Measurements from ENCODE around the gene NKX1-2. TPM values are rescaled to one million over a fixed set of nuclear protein-coding genes. Genes with fewer than 3 reads are reported as not detected.
A peak's percentile ranks its signal among the peaks of the same experiment; 100 is the strongest.

NKX1-2 gene
- total RNA-seq, 1 donor from 2014 or later, result 0.47 TPM

DNA sequence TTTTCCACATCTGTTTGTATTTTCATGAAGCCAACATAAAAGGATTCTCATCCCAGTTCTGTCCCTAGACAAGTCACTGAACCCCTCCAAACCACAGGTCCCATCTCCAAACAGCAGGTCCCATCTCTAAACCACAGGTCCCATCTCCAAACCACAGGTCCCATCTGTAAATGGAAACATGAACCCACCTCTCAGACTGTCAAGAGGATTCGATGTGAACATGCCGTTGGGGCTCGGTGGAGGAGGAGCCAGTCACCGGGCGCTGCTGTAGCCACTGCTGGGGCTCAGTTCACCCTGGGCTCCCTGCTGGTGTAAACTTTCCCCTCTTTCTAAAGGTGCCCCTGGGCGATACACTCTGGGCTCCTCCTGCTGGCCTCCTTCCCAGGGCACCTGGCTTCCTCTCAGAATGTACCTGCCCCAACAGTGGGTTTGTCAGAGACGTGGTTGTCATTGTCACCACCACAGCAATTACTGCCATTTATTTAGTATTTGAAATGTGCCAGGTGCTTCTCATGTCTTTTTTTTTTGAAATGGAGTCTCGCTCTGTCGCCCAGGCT lies 24.8 kb upstream of the NKX1-2 start:
- DNase-seq, result no peak

DNA sequence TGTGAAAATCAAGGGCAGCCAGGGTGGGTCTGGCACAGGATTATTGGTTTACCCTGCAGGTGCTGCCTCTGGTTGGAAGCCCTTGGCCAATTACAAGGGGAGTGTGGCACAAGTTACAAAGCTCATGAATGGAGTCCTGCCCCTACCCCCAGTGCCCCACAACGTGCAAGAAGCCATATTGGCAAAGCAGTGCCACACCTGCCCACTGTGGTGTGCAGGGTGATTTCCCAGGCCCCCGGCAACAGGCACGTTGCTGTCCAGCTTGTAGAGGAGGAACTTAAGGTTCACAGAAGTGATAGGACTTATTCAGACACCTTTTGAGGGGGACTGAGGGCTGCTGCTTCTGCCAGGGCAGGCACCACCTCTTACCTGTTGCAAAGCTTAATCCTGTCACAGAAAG lies 23.2 kb upstream of the NKX1-2 start:
- no peak for DNase-seq

DNA sequence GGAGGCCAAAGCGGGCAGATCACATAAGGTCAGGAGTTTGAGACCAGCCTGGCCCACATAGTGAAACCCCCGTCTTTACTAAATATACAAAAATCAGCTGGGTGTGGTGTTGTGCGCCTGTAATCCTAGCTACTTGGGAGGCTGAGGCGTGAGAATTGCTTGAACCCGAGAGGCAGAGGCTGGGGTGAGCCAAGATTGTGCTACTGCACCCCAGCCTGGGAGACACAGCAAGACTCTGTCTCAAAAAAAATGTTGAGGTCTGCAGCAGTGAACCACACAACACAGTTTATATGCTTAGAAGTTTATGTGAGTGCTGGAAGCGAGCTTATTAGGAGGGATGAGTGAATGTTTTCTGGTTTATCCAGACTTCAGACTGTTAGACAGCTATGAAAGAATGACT lies 22.2 kb upstream of the NKX1-2 start:
- no peak for DNase-seq

DNA sequence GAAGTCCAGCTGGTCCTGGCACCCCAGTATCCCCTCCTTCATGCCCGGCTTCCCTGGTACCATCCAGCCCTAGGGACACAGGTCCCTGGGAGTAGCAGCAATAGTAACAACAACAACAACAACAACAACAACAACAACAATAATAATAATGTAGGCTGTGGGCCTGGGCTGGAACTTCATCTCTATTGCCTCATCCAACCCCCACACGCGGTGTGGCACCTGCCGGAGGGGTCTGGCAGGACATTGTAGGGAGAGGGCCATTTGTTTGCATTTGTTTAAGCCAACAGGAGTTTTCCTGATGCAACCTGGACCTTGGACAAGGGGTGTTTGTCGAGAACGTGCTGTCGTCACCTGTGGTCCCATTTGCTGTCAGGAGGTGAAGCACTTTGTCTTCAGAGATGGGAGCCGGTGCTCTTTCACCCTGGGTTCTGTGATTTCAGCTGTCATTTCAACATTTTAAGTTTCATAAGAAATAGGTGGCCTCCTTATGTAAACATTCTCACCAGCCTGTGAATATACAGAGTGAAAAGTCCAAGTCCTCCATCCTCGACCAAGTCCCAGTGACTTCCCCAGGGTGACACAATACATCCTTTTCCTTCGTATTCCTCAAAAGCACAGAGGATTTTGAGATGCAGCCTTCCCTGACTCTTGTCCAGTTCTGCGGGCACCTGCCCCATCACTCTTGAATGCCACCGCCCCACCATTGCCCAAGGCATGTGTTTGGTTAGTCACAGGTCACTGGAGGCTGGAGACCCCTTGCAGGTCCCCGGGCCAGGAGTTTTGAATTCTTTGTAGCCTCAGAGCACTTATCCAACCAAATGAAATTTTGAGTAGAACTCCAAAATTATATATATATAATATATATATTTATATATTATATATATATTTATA lies 21.0 kb upstream of the NKX1-2 start:
- DNase-seq, result no peak

DNA sequence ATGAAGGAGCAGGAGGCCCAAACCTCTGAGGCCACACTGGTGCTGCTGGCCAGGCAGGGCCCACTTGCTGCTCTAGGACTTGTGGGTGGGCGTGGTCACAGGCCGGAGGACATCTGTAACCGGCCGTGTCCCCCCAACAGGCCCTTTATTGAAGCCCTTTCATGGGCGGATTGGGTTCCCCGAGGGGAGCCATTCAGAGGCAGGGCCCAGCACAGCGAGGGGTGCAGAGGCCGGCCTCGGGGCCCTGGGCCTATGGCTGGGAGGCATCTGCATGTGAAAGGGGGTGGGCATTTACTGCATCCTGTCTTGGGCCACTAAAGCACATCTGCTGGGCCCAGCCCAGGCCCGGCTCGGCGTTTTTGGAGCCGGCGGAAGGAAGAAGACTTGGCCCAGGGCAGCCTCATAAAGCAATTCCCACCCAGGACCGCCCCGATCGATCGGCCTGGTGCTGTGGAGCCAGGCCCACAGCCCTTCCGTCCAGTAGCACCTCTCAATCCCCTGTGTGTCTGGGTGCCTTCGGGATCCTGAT lies 20.2 kb upstream of the NKX1-2 start:
- no peak for DNase-seq

DNA sequence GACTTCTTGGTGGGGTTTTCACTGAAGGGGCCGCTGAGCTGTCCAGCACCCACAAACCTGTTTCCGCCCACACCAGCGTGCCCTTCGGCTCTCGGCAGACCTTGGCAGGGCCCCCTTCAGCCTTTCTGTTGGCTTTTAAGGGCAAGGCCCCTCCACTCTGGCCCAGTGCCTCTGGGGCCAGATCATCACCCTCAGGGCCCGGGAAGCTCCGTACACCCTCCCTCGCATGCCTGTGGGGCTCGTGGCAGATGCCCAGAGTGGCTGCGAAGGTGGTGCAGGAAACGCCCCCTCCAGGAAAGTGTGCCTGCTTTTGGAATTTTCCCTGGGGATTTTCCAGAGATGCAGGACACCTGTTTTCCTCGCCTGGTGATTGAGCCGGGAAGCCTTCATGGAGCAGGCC lies 18.8 kb upstream of the NKX1-2 start:
- DNase-seq, result peak; percentile 12

DNA sequence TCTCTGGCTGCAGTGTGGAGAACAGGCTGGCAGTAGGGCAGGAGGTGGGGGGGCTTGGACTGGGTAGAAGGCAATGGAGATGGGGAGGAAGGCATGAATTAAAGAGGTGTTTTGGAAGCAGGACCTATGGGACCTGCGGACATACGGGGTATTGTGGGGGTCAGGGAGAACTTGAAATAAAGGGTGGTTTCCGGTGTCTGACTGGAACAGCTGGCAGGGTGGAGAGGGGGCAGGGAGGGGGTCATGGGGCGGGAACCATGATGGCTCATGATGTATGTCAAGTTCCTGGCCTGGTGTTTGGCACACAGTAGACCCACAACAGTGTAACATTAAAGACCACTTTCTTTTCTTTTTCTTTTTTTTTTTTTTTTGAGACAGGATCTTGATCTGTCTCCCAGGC lies 17.3 kb upstream of the NKX1-2 start:
- DNase-seq, result no peak

DNA sequence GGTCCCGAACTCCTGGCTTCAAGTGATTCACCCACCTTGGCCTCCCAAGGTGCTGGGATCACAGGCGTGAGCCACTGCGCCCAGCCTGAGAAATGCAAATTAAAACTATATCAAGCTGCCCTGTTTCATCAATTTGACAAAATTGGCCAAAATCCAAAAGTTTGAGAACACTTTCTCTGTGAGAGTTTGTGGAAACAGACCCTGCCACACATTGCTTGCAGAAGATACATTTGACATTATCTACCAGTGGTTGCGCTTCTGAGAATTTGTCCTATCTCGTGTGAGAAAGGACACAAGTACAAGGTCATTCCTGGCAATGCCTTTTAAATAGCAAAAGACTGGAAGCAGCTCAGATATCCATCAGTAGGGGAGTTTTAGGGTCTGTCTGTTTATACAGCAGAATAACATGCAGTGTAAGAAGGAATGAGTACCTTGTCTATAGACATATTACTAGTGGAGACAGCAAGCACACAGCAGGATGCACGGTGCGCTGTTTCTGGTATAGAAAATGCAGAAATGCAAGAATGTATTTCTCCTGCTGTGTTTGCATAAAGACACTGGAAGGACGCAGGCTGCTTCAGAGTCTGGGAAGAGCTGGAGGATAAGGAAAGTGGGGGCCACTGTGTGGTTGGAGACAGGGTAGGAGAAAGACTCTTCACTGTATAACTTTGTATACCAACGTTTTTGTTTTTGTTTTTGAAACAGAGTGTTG lies 16.1 kb upstream of the NKX1-2 start:
- no peak for DNase-seq

DNA sequence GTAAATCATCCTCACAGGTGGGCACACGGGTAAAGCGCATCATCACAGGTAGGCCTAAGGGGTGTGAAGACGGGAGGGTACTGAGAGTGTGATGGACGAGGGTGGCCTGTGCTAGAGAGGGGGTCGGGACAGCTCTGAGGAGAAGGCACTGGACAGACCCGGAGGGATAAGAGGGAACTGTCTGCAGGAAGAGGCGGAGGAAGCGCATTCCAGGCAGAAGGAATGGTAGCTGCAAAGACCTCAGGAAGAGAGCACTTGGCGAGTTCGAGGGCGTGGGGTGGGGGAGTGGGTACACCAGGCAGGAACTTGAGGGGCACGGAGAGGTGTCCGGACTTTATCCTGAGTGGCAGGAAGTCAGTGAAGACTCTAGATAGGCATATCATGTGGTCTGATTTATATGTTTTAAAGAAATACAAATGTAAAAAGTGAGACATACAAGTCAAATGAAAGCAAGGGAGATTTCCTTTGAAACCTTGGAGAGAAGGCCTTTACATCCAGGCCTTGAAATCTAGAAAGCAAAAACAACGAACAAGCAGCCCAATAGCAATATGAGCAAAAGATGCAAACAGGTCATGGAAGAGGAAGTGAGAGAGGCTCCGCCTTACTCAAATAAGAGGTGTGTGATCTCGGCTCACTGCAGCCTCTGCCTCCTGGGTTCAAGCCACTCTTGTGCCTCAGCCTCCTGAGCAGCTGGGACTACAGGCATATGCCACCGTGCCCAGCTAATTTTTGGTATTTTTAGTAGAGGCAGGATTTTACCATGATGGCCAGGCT lies 15.4 kb upstream of the NKX1-2 start:
- no peak for DNase-seq

DNA sequence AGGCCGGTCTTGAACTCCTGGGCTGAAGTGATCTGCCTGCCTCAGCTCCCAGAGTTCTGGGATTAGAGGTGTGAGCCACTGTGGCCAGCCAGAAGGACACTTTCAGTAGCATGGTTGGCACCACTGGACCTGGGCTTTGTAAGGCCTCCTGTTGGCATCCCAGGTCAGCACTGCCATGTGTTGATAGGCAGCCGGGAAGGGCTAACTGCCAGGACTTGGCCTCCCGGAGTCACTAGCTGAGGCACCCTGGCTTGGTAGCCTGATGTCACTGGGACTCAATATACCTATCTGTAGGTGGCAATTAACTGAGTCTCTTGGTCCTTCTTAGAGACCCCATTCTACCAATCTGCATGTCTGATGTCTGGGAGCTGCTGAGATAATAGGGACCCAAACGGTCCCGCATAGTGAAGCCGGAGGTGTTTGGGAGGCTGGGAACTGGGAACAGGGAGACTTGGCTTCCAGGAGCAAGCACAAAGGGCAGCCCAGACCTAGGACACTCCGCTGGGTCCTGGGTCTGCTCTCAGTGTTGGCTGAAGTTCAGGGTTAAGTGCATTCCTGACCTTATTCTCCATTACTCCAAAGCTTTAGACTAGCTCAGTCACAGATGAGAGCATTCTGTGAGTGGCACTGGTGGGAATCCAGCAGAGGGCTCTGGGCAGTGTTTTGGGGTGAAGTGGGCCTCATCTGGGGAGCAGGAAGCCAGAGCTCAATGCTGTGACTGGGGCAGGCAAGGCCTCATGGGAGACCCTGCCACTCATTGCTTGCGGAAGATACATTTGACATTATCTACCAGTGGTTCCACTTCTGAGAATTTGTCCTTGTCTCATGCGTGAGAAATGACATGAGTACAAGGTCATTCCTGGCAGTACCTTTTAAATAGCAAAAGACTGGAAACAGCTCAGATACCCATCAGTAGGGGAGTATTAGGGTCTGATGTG lies 14.5 kb upstream of the NKX1-2 start:
- no peak for DNase-seq

DNA sequence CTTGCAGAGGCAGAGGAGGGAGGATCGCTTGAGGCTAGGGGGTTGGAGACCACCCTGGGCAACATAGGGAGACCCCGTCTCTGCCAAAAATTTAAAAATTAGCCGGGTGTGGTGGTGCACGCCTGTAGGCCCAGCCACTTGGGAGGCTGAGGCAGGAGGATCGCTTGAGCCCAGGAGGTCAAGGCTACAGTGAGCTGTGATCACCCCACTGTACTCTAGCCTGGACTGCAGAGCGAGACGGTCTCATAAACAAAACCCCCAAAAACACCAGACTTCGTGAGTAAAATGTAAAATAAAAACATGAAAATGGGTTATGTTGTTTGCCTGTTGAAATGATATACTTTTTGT lies 12.5 kb upstream of the NKX1-2 start:
- no peak for DNase-seq

DNA sequence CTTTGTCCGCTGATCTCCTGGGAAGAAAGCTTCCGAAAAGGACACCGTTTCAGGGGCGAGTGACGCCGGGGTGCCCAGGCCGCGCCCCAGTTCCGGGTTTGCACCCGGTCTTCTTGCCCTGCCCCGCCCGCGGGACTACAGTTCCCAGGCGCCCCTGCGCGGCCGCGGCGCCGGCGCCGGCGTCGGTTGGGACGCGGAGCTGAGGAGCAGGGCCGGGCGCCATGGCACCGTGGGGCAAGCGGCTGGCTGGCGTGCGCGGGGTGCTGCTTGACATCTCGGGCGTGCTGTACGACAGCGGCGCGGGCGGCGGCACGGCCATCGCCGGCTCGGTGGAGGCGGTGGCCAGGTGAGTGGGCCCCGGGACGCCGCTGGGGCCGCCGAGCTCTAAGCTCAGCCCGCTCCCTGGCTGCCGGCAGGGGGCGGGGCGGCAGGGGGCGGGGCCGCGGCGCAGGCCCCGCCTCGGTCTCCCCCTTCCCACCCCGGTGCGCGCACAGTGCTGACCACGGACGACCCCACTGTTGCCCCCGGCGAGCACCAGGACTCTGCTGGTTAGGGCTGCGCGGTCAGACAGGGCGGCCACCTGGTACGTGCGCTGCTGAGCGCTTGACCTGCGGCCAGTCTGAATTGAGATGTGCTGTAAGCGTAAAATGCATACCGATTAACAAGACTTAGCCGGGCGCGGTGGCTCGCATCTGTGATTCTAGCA lies 12.0 kb upstream of the NKX1-2 start, which contains the start of gene LHPP:
Gene LHPP, plus strand, starts transcription at position 182 of the 706 bp plus-strand sequence. Its CDS starts 40 bp downstream, at position 222.
- peak; percentile 75 for DNase-seq

DNA sequence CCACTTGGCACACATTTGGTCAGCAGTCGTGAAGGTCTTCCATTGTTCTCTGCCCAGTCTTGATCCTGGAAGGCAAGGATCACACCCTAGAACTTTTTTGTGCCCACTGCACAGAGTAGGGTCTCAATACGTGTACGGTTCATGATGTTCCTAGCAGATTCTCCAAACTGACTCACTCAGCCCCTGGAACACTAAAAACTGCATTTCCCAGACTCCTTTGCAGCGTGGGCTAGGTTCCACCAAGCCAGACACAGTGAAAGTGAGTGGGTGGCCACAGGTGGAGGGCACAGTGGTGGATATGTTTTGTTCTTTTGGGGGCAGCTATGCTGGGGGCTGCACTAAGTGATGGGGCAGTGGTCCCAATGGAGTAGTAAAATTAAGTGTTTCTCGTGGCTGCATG lies 10.3 kb upstream of the NKX1-2 start:
- DNase-seq, result no peak

DNA sequence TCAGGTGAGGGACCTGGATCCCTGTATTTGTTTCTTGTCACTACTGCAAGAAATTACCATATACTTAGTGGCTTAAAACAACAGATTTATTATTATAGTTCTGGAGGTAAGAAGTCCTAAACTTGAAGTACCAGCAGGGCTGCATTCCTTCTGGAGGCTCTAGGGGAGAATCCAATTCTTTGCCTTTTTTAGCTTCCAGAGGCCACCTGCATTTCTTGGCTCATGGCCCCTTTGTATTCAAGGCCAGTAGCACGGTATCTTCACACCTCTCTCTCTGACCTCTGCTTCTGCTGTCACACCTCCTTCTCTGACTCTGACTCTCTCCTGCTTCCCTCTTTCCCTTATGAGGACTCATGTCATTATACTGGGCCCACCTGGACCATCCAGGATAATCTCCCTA lies 9.6 kb upstream of the NKX1-2 start:
- DNase-seq, result no peak

DNA sequence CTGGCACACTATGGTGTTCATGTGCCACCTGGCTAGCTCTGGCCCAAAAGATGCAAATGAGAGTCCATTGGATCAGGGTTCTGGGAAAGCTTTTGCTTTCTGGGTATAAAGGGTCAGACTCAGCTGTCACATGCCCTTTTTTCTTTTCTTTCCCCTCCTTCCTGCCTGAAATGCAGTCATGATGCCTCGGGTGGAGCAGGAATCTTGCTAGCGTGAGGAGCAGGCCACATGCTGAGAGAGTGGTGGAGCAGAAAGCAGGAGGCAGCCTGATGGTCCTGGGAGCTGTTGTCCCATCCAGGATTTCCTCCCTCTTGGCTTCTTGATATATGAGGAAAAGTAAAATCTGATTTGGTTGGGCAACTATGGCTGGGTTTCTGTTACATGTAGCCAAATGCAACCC lies 9.1 kb upstream of the NKX1-2 start:
- DNase-seq, result no peak

DNA sequence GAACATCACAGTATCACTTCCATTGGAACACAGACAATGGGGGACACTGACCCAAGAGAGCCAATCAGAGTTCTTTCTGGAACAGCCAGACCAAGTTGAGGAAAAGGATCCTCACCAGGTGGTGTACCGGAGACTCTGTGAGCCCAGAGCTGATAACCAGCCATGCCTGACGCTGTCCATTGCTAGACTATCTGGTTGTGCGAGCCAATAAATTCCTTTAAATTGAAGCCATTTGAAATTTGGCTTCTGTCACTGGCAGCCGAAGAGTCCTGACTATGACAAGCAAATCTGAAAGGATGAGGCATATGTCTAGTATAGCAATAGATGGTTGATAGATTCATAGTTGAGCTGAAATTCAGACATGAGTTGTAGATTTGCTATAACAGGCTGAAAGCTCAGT lies 8.6 kb upstream of the NKX1-2 start:
- no peak for DNase-seq

DNA sequence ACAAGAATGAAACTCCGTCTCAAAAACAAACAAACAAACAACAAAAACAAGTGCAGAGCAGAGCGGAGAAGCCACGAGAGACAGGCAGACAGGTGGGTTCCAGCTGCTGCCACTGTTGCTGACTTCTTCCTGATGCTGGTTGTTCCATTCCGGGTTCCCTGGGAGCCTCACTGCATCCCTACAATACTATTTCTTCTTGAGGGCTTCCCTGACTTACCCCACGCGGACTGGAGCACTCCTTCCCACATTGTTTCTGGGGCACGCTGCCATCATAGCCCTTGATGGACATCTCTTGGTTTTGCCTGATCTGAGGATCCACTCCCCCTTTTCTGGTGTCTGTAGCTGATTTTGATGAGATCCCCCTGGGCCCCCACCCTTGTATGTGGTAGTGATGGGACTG lies 5.6 kb upstream of the NKX1-2 start:
- DNase-seq, result no peak

DNA sequence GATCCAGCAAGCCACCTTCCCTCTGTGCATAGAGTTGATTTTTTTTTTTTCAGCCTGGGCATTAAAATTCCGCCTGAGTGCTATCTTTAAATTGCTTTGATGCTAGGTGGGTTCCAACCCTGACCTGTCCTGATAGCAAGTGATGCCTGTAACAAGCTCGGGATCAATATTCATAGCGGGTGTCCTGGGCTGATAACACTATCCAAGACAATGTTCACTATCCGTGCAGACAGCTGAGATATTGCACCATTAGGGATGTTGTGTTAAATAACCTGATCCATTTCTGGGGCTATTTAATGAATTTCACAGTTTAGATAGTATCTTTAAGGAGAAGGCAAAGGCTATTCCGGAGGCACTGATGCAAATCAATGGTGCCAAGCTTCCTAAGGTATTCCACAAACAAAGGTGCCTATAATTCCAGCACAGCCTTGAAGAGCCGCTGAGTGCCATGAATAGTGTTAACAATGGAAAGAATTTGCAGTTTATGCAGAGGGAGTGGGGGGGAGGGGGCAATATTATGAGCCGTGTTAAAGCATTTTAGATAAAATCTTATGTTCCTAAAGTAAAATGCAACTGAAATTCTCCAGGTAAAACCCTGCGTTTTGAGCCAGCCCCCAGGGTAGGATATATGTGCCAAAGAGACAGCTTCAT lies 4.2 kb upstream of the NKX1-2 start:
- DNase-seq, result no peak

DNA sequence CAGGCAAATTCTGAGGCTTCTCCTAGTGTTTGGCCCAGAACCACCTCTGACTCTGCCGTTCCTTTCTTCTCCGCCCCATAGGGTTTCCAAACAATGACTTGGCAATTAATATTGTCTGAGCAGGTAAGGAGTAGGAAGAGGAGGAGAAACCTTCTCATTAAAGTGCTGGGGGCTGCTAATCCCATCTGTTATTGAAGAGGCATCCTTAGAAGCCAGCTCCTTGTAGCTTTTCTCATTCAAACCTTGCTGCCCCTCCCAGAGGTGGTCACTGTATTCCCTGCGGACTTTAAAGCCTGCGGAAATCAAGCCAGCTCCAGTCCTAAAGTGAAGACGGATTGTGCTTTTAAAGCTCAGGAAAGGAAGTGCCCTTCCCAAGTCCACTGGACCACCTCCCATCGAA lies 1.4 kb upstream of the NKX1-2 start:
- DNase-seq, result no peak

DNA sequence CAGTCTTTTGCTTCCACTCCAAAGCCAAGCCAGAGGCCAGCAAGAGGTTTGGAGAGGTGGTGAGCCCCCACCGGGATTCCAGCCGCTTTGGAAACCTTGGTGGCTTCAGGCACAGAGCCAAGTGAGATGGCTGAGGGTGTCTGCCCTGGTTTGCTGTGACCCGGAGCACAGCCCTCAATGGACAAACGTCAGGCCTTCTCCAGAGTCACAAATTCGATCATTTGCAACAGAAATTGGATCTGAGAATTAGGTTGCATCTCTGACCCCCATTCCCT lies 885 bp upstream of the NKX1-2 start:
- DNase-seq, result no peak

Data from occipital lobe (tissue), 2 donors.